SW480 (cell line): ENCODE results near the gene TRAPPC2L.

Experiments
- DNase-seq: peaks from one replicate; pipeline ENCODE4 v3.0.0-alpha.2; 2016; ENCODE audit warnings: low spot score

The TRAPPC2L gene

DNA sequence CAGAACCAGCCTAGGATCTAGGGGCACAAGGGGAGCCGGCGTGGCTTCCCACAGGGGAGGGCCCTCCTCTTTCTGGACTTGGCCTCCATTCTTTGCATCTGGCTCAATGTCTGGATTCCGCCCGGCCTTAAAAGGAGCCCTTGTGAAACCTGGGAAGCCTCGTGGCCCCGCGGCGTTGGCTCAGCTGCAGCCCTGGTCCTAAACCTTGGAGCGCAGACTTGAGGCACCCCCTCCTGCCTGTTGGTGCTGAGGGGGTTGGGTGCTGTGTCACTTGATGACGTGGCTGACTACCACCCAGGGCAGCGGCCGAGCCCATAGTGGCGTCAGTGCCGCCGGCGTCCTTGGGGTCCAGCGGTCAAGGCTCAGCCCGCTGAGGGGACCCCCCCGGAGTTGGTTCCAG is 4.4 kb downstream of the TRAPPC2L start:
- DNase-seq: no peak

DNA sequence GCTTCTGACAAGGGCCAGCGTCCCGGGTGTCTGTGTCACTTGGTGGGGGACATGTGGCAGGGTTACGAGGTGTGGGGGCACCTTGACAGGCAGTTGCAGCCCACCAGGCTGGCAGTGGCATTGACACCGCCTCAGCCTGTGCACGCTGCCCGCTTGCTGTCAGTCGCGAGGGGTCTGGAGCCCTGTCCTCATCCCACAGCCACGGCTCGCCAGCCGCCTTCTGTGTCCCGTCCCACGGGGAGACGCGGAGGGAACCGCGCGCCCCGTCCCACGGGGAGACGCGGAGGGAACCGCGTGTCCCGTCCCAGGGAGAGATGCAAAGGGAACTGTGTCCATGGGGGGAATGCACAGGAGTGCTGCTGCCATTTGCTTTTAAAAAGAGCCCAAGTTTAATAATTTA is 6.0 kb downstream of the TRAPPC2L start:
- no peak for DNase-seq

DNA sequence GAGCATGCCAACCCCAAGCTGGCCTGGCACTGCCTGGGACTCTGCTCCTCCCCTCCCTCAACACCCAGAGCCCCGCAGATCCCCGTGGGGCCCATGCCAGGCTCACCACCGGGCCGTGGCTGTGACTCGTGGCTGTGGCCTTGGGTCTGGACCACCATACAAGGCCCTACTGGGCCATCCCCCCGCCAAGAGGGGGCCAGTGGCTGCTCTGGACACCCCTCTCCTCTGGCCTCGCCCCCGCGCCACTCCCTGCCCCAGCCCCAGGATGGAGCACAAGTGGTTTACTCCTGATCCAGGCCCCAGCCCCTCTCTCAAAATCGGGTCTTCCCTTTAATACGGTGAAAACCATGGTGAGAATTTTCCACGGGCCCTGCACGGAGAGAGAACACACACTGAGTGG is 6.5 kb downstream of the TRAPPC2L start:
- no peak for DNase-seq

DNA sequence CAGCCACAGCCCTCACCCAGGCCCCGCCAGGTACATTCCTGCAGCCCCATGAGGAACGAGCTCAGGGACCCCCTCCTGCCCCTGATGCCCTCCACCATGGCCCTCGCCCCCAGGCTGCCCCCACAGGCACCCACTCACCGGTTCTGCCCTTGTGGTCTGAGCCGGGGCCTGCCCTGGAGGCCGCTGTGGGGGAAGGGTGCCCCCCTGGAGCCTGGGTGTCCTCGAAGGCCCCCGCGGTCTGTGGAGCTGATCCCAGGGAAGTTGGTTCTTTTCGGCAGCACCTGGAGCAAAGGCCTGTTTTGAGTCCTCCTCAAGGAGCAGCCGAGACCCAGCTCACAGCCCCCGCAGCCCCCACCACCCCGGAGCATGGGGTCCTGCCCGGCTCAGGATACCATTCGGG is 7.2 kb downstream of the TRAPPC2L start:
- DNase-seq: no peak

DNA sequence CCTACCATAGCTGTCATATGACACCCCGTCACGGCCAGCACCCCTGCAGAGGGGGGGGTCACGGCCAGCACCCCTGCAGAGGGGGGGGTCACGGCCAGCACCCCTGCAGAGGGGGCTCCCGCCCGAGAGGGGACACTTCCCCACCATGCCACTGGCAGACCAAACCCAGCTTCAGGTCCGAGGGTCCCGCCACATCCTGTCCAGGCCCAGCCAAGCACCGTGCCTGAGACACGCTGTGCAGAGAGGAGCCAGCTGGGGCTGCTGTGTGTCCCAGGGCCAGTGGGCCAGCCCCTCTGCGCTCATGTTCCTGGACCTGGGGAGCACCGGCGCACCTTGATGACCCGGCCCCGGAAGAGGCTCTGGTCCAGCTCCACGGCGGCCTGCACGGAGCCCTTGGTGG is 7.6 kb downstream of the TRAPPC2L start:
- no peak for DNase-seq

DNA sequence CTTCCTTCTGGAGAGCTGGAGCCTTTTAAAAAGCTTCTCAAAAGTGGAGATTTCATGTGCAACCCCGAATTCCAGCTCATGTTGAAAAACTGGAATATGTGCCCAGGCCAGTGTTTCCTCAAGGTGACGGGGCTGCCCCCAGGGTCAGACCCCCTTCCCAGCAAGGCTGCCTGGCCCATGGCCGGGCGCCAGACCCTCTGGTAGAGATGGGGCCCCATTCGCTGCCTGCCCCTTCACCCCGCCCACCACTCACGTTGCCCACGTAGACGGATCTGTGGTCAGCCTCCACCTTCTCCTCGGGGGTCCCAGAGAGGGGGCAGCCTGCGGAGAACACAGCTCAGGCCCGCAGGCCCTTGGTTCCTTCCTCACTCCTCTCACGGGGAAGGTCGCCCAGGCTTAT is 8.4 kb downstream of the TRAPPC2L start:
- DNase-seq: no peak

DNA sequence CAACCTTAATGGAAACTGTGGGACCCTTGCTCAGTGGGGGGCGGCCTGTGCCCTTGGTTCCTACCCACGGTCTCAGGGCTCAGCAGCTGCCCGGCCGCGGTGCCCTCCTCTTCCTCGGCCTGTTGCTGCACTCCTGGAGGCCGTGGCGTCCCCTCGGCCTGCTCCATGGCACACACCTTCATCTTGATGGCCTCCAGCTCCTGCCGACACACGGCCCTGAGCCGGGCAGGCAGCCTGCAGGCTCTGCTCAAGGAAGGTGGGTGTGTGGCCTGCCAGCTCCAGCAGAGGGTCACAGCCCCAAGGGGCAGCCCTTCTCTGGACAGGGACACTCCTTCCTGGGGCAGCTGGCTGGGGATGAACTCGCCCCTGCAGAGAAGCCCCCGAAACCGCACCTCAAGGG is 8.8 kb downstream of the TRAPPC2L start:
- DNase-seq: no peak

DNA sequence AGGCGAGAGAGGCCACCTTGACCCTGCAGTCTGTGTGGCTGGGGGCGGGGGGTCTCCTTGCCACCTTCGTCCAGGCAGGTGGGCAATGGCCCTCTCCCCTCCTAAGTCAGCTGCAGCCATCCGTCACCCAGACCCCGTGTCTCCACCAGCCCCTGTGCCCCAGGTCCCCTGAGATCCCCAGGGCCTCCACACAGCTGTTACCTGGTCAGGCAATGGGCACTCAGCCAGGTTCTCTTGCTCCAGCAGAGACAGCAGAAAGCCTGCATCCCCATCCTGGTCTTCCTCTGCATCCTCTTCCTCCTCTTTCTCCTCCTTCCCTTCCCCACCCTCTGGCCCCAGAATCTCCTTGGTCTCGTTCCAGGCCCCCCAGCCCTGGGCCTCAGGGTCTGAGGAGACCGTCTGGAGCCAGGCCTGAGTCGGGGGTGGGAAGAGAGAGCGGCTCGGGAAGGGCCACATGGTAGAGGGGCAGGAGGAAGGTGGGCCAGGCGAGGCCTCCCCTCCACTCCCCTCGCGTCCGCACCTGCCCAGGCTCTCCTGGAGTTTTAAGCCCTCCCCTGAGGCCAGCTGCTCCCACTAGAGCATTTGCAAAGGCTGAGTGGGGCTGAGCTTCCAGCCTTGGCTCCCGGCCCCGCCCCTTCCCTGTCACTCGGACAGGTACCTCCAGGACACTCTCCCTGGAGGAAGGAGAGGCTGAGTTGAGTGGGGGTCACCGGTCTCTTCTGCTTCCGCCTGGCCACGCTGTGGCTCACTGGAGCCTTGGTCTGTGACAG is 9.4 kb downstream of the TRAPPC2L start, which contains the start of gene PABPN1L:
TSS of gene PABPN1L (minus strand) at position 510 of the 770 bp plus-strand sequence. CDS start at position 456, 54 bp downstream.
- no peak for DNase-seq

DNA sequence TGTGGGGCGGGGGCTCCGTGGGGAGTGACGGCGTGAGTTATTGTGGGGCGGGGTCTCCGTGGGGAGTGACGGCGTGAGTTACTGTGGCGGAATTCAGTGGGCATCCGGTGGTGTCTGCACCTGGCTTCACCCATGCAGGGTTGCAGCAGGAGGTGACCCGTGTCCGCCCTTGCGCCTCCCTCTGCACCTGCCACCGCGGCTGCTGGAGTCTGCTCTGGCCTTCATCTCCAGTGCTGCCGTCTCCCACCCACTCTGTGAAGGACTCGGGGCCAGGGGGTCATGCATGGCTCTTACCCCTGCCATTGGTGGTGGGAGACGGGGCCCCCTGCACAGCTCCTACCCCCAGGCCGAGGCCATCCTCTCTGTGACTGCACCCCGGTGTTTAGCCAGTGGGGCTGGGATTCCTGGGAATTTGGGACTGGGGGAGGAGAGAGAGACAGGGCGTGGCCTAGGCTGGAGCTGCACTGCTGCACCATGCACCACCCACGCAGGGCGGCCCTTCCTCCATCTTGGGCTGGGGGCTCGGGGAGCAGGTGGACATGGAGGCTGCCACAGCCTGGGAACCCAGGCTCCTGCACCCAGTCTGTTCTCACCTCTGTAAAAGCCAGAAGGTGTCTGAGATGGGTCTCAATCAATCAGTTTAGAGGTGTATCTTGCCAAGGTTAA is 10.8 kb downstream of the TRAPPC2L start:
- no peak for DNase-seq

DNA sequence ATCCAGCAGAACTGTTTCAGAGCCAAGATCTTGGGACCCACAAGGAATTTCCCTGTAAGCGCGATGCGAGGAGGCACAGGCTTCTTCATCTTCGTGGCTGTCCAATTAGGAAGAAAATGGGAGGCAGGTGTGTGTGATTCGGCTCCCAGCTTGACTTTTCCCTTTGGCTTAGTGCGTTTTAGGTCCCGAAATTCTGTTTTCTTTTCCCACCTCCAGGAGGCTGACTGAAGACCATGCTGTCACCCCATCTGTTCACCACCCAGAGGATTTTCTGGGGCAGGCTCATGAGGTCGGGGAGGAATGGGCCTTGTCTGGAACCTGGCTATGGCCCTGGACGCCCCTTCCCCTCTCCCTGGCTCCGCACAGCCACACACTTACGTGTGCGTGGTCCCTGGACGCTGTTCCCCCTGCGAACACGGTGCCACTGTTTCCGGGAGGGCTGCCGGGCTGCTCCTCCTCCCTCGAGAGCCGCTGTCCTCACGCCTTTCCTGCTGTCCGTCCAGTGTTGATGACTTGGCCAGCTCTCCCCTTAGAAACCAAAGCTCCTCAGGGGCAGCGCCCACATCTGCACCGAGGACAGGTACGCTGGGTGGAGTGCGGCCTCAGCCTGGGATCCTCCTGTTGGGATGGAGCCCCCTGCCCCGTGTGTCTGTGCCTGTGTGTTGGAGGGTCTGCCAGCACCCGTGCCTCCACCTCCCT is 12.2 kb downstream of the TRAPPC2L start:
- DNase-seq: no peak

DNA sequence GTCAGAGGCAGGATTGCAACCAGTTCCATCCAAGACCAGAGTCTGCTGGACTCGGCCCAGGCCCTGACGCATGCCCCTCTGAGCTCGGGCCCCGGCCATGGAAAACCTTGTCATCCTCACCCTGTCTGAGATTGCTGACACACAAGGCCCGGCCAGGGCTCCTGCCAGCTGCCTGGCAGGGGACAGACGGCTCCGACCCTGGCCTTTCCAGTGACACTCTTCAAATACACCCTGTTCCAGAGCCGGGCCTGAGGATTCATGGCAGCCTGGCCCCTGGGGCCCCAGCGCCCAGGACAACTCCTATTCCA is 12.7 kb downstream of the TRAPPC2L start:
- DNase-seq: no peak

DNA sequence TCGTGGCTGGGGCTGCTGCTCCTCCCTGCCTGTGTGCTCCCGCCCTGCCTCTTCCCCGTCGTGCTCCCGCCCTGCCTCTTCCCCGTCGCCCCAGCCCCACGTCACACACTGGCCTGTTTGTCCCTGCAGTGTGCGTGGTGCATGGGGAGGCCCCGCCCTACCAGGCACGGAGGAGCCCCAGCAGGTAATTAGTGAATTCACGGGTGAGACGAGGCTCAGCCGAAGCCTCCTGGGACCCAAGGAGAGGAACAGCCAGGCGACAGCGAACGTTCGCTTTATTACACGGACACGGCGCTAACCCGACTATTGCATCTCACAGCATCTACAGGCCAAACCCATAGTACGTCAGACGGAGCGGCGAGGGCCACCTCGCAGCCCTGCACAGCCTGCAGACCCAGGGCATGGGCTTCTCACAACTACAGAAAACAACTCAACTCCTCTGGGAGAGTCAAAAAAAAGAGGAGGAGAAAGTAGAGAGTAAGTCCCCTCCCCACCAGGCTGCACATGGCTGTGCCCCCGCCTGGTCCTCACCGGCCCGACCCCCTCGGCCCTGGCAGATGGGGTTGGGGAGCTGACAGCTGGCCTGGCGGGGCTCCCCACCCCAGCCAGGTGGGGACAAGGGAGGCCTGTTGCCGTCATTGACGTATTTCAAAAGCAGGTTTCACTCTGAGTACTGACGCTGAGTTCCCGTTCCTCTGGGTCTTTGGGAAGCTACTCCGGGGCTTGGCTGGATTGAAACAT is 13.9 kb downstream of the TRAPPC2L start:
- DNase-seq: no peak

DNA sequence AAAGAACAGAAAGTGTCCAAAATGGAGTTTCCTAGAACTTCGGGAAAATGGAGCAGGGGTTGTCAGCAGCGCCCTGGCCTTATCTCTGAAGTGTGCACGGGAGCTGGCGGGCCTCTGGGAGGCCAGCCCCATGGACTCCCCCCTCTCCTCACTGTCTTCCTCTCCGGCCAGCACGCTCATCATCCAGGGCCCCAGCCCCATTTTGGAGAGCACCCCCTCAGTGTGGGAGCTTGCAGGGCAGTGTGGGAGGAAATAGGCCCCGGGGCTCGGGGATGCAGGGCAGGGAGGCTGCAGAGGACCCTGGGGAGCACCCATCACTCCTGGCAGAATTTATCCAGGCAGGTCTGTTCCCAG is 14.4 kb downstream of the TRAPPC2L start:
- no peak for DNase-seq

DNA sequence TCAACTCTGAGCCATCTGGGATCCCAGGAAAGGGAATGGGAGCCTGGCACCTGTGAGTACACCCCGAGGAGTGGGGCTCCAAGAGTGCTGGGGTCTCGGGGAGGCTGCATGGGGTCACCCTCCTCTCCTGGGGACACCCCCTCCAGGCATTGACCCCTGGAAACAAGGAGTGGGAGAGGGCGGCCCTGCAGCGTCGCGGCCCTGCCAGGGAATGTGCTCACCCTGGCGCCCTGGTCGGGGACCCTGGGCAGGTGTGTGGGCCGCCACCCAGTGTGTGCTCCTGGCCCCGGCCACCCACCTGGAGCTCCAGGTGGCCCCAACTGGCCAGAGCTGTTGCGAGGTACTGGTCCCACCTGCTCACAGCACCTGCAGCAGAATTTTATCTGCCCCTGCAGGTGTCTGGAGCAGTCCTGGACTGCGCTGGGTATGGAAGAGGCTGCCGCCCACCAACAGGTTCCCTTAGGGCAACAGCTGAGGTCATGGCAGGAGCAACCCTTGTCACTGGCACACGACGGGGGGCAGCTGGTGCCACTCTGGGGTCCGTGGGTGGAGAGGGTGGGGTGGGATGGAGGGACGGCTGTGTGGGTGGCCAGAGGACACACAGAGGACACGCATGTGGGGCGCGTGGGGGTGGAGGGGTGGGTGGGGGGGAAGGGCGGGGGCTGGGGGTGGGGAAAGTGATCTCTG is 14.9 kb downstream of the TRAPPC2L start:
- no peak for DNase-seq

DNA sequence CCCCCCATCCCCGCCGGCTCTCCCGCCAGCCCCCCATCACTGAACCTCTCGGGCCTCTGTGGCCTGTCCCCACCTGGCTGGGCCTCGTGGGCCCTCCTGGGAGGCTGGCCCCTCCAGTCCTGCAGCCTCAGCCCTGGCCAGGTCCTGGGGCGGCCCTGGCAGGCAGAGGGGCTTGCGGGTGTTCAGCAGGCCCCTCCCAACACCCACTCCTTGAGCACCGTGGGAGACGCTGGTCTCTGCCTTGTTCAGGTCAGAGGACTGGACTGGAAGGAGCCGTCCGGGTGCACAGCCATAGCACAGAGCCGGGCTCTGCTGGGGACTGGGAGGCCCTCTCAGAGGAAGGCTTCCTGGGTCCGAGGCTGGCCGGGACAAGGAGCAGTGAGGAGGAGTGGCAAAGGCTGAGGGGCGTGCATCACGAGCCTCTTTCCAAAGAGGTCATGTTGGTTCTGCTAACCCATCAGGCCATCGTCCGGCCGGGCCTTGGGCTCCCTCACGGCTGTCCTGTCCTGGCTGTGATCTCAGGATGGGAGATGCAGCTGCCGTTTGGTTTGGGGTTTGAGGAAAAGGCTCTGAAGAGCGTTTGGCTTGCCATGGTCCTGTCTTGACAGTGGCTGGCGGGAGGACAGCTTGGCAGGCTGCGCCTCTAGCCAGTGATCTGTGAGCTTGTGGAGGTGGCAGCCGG is 15.9 kb downstream of the TRAPPC2L start:
- DNase-seq: no peak

DNA sequence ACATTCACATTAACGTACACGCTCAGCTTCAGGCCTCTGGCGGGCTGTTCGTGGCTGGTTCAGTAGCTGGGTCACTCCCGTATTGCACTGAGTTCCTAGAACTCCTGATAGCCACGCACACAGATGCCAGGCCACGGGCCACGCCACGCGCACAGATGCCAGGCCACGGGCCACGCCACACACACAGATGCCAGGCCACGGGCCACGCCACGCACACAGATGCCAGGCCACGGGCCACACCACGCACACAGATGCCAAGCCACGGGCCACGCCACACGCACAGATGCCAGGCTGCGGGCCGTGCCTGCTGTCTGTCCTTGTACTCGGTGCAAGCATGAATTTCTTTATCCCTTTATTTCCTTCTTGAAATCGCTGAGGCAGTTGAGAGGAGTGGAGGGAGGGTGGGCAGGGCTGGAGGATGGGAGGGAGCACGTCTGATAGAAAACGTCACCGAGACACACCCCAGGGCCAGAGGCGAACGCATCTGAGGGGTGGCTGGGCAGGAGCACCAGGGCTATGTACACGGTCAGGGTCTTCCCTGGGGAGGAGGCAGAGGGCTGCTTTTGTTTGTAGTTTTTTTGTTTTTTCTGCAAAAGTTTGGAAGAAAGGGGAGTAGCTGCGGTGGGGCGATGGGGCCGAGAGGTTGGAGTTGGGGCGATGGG is 18.1 kb downstream of the TRAPPC2L start:
- DNase-seq: no peak

DNA sequence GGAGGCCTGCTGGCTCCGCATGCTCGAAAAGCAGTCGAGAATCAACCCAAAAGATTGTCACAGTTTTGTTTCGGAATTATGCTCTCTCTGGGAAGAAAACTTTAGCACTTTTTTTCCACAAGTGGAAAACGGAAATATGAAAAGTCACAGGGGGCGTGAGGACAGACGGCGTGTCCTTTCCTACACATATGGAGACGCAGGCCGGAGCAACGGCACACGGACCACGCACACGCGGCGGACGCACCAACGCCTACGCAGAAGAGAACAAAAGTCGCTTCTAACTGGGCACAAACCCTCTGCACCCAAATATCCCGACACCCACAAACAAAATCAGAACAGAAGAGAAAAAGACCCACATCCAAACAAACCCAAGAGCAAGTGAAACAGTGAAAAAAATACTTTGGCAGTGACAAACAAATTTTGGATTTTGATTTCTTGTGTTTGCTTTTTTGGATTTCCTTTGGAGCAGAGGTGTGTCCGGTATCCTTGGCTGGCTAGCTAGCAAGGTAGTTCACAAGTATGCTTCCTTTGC is 18.8 kb downstream of the TRAPPC2L start:
- DNase-seq: no peak

DNA sequence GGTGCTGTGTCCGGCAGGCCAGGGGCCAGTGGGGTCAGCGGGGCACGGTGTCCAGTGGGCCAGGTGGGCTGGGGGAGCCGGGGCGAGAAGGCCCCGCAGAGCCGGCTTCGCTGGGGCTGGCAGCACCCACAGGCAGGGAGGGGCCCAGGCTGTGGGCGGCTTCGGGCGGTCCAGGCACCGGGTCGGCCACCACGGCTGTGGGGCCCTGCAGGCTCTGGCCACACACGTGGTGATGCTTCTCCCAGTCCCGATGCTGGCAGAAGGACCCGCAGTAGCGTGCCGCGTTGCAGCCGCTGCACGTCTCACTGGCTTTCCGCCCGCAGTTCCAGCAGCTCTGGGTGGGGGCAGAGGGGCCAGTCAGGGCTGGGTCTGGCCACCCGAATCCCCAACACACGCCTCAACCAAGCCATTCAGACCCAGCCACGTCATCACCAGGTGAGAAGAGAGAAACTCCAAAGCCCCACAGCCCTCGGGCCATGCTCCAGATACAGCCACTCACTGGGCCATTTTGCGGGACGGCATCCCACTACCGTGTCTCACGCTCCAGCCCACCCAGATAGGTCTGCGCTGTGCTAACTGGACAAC is 20.1 kb downstream of the TRAPPC2L start:
- peak; percentile 43 for DNase-seq

DNA sequence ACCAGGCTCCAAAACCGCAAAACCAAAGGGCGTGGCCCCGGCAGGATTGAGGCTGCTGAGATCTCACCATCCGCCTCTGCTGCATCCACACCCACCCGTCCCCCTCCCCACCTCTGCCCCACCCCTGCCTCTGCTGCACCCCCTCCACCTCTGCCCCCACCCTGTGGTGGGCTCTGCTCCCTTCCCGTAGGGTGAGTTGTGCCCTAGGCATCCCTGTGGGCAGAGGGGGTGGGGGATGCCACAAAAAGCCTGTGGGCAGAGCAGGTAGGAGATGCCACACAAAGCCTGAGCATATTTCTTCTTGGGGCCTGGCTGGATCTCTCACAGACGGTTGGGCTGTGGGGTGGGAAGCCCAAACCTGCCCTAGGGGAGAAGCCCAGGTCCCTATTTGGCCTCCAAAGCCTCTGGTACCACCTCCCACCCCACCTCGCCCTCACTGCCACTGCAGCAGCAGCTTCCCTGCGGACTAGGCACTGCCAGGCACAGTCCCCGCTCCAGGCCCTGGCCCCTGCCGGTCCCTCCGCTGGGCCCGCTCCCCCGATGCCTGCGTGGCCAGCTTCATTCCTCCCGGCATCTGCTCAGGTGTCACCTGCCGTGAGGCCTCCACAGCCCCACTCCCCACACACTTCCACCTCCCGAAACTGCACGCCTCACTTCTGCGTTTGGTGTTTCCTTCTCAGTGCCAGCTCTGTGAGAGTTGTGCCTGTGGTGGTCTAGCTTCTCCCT is 20.8 kb downstream of the TRAPPC2L start:
- peak; percentile 11 for DNase-seq

DNA sequence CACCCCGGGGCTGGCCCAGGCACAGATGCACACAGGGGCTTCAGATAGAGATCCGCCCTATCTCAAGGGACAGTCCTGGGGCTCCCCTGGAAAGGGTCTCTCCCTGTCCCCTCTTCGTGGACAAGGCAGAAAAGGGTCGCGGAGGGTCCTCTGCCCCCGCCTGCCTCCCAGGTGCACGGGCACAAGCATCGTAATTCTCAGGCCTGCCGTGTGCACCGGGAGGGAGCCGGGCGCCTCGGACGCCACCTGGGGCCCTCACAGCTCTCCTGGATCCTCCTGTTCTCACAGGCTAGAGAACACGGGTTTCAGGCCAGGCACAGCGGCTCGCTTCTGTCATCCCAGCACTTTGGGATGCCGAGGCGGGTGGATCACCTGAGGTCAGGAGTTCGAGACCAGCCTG is 21.4 kb downstream of the TRAPPC2L start:
- no peak for DNase-seq
